Endothelial cell (in vitro differentiated cells): ENCODE results near the gene LRP1B. TPM values are rescaled to one million over a fixed set of nuclear protein-coding genes. Genes with fewer than 3 reads are reported as not detected.

ENCODE experiments used
- DNase-seq: peaks from one replicate; pipeline ENCODE4 v3.0.0; 2021; ENCODE audit warnings: low spot score
- H3K27ac Mint-ChIP-seq: one replicate; pipeline ENCODE4 v1.8.0; 2021; ENCODE audit warnings: mixed read lengths, inconsistent platforms; ENCODE audit not compliant: unreplicated experiment
- H3K27me3 Mint-ChIP-seq: one replicate; pipeline ENCODE4 v1.8.0; 2021; ENCODE audit warnings: mild to moderate bottlenecking, moderate library complexity, mixed read lengths, inconsistent platforms; ENCODE audit not compliant: unreplicated experiment
- H3K36me3 Mint-ChIP-seq: one replicate; pipeline ENCODE4 v1.8.0; 2021; ENCODE audit warnings: mild to moderate bottlenecking, low read depth, mixed read lengths, inconsistent platforms; ENCODE audit not compliant: unreplicated experiment
- H3K4me1 Mint-ChIP-seq: one replicate; pipeline ENCODE4 v1.8.0; 2021; ENCODE audit warnings: mild to moderate bottlenecking, mixed read lengths, inconsistent platforms; ENCODE audit not compliant: unreplicated experiment
- H3K4me3 Mint-ChIP-seq: one replicate; pipeline ENCODE4 v1.8.0; 2021; ENCODE audit warnings: mild to moderate bottlenecking, mixed read lengths, inconsistent platforms; ENCODE audit not compliant: unreplicated experiment
- H3K9me3 Mint-ChIP-seq: one replicate; pipeline ENCODE4 v1.8.0; 2021; ENCODE audit warnings: mixed read lengths, inconsistent platforms; ENCODE audit not compliant: unreplicated experiment
- total RNA-seq: library from RNA; stranded (reverse); fragmentation: NEBNext Ultra II Directional; extraction: Animal tissue kit (Norgen Biotek cat#: 25700); gene quantifications from one replicate; pipeline ENCODE4 v1.2.1, GENCODE V29; 2021; ENCODE audit not compliant: unreplicated experiment
- TF ChIP-seq, protein P1 (sequence below): fragments of 200-600 bp; sonication (generic); IDR thresholded peaks from one replicate; pipeline ENCODE4 v1.5.0; 2021; ENCODE audit warnings: antibody characterized with exemption; ENCODE audit not compliant: unreplicated experiment

LRP1B gene
- total RNA-seq, 1 donor from 2014 or later: 1.4 TPM

DNA sequence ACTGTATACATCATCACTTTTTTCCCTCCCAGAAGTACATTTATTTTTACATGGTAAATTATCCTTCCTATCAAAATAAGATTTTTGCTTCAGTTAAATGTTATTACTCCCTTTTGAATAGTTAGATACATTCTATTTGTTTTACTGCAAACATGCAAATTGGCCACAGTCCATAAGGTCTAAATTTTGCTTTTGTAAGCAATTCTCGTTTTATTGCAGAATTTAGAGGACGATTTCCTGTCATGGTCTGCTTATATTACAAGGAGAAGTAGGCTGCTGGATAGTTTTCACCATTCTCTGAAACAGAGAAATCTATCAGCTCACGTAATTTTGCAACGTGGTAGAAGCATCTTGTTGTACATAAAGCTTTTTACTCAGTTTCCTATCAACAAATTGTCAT lies 1632.5 kb downstream of the LRP1B start:
- Mint-ChIP-seq H3K4me1 (no peaks in the 10 kb centered on the region), H3K36me3 (no peaks in the 10 kb centered on the region), H3K27ac (no peak overlapping the region), H3K4me3 (no peak overlapping the region), H3K9me3 (no peaks in the 10 kb centered on the region), H3K27me3 (no peaks in the 10 kb centered on the region)
- TF ChIP-seq, protein P1, sequence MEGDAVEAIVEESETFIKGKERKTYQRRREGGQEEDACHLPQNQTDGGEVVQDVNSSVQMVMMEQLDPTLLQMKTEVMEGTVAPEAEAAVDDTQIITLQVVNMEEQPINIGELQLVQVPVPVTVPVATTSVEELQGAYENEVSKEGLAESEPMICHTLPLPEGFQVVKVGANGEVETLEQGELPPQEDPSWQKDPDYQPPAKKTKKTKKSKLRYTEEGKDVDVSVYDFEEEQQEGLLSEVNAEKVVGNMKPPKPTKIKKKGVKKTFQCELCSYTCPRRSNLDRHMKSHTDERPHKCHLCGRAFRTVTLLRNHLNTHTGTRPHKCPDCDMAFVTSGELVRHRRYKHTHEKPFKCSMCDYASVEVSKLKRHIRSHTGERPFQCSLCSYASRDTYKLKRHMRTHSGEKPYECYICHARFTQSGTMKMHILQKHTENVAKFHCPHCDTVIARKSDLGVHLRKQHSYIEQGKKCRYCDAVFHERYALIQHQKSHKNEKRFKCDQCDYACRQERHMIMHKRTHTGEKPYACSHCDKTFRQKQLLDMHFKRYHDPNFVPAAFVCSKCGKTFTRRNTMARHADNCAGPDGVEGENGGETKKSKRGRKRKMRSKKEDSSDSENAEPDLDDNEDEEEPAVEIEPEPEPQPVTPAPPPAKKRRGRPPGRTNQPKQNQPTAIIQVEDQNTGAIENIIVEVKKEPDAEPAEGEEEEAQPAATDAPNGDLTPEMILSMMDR: no peak
- no peak for DNase-seq

DNA sequence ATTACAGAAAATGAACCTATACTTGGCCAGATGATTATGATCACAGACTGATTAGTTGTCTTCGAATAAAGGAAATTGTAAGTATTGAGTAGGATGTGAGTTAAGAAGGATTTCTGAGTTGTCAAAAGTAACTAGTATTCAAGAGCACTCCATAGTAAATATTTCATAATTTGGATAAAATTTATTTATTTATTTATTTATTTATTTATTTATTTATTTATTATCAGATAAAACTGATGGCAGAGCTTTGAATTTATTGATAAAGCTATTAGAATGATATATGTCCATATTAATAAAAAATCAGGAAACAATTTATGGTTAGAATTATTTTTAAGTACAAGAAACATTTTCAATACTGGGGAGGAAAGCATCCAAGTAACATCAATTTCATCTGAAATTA lies 1634.1 kb downstream of the LRP1B start:
- H3K4me1 Mint-ChIP-seq: no peaks in the 10 kb centered on the region
- no peaks in the 10 kb centered on the region for H3K27me3 Mint-ChIP-seq
- no peaks in the 10 kb centered on the region for H3K9me3 Mint-ChIP-seq
- H3K27ac Mint-ChIP-seq: no peak overlapping the region
- H3K36me3 Mint-ChIP-seq: no peaks in the 10 kb centered on the region
- no peak for DNase-seq
- TF ChIP-seq, protein P1: no peak
- H3K4me3 Mint-ChIP-seq: no peak overlapping the region

DNA sequence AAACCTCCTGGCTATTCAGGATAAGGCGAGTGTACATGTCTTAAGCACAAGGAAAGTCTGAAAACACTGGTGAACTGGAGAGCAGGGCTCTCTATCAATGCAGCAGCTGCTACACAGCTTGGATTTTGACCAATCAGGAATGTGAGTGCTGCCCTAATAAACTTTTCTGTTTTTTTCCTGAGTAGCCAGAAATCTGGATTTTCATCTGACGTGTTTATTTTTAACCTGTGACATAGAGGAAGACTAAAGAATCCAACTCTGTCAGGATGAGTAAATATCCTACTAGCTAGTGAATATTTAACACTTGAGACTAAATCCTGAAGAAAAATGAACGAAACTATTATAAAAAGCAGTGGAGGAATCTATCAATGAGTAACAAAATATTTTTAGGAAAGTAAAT lies 1638.9 kb downstream of the LRP1B start:
- no peak for DNase-seq
- Mint-ChIP-seq H3K4me3 (no peak overlapping the region), H3K27me3 (no peaks in the 10 kb centered on the region), H3K9me3 (no peaks in the 10 kb centered on the region), H3K27ac (no peak overlapping the region), H3K4me1 (no peaks in the 10 kb centered on the region), H3K36me3 (no peaks in the 10 kb centered on the region)
- TF ChIP-seq, protein P1: no peak

DNA sequence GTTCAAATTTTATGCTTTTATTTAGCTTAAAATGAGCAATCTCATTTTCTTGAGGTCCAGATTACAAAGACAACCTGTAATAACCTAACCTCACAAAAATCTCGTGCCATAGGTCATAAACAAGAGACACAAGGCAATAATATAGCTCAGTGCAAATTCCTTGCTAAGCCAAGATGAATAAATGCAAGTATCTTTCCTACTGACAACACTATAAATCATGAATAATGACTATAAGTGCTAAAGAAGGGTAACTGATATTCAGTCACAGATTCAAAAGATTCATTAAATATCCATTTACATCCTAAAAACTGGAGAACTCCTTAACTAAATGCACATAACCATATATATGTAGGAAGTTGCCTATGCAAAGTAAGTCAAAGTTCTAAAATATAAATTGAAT lies 1641.6 kb downstream of the LRP1B start:
- no peak for DNase-seq
- H3K9me3 Mint-ChIP-seq: no peaks in the 10 kb centered on the region
- no peak overlapping the region for H3K4me3 Mint-ChIP-seq
- H3K4me1 Mint-ChIP-seq: no peaks in the 10 kb centered on the region
- no peaks in the 10 kb centered on the region for H3K36me3 Mint-ChIP-seq
- H3K27me3 Mint-ChIP-seq: no peaks in the 10 kb centered on the region
- TF ChIP-seq, protein P1: no peak
- no peak overlapping the region for H3K27ac Mint-ChIP-seq

DNA sequence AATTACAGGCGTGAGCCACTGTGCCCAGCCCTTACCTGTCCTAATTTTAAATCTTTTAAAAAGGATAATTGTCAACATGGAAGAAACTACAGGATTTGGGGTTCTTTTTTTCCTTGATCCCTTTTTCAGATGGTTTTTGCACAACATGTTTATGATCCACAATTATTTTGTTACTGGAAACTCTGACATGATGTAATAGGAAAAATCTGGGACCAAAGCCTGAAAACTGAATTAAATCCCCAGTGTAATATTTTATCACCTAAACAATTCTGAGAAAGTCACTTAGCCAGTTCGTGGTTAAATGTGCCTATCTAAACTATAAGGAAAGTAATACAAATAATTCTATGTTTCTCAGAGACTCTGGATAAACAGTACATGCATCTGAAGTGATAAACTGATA lies 1649.7 kb downstream of the LRP1B start:
- no peak overlapping the region for H3K27ac Mint-ChIP-seq
- H3K27me3 Mint-ChIP-seq: no peaks in the 10 kb centered on the region
- TF ChIP-seq, protein P1: no peak
- H3K36me3 Mint-ChIP-seq: no peaks in the 10 kb centered on the region
- DNase-seq: no peak
- H3K4me1 Mint-ChIP-seq: no peaks in the 10 kb centered on the region
- H3K9me3 Mint-ChIP-seq: no peaks in the 10 kb centered on the region
- no peak overlapping the region for H3K4me3 Mint-ChIP-seq
